HG03025 (cell line): Measurements from ENCODE around the gene GALNT2.

Source experiments
- ATAC-seq: cut with Tn5 transposase; IDR thresholded peaks from one replicate; pipeline ENCODE4 v1.9.1; 2021; ENCODE audit warnings: mild to moderate bottlenecking, moderate library complexity; ENCODE audit not compliant: unreplicated experiment, low FRiP score

The GALNT2 gene

DNA sequence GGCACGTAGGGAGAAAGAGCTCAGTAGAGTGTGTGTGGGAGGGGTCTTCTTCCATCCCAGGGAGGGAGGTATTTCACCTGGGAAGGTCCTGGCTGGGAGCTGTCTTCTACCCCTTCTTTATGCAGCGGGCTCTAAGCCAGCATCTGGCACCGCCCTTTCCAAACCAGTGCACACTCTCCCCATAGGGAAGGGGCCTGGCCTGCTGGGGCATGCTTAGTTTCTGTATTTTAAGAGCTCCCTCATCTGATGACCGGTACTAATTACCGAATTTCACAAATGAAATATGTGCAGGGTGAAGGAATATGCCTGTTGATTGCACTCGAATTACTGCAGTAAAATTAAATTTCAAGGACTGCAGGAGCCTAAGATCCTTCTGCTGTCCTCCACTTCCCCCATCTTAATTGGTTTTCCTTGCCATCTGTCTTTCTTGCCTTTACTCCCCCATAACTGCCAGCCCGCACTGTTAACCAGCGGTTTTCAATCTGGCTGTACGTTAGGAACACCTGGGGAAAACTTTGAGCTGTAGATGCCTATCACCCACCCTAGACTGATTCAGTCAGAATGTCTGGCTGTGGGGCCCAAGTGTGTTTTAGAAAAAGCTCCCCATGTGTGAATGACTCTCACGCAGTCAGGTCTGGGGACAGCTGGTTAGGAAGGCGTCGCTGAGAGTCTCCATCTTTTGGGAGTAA lies 20.1 kb downstream of the GALNT2 start:
- no peak for ATAC-seq

DNA sequence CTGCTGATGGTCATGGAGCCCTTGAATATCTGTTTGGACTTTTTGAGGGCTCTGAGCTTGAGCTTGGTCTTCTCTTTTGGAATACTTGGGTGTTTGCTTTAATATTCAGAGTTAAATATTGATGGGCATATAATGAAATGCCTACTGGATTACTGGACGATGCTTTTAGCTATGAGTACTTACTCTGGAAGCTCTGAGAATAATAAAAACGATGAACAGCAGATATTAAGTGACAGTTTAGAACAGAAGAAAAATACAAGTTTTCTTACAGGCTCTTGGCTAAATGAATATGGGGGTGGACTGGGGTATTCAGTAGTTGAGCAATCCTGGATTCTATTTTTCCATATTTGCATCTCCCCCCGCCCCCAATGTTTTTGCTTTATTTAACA lies 20.7 kb downstream of the GALNT2 start:
- ATAC-seq, result no peak

DNA sequence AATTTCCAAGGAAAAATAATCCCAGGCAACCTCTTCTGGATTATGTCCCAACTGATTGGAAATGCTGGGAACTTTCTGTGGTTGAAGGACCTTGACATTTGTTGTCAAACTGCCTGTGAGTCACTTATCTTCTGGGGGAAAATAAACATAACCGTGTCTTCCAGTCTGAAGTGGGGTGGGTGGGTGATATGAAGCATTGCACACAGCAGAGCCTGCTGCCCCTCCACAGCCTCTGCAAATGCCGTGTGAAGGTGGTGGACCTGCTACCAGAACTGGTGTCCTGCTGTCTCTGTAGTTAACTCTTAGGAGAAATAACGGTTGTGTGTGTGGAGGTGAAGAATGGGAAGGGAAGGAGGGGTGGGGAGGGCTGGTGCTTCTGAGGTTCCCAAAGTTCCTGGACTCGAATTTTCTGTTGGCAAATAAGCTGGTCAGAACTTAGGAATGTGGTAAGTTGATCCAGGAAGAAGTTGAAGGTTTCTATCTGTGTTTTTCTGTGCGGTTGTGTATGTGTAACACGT lies 23.2 kb downstream of the GALNT2 start:
- ATAC-seq, result no peak

DNA sequence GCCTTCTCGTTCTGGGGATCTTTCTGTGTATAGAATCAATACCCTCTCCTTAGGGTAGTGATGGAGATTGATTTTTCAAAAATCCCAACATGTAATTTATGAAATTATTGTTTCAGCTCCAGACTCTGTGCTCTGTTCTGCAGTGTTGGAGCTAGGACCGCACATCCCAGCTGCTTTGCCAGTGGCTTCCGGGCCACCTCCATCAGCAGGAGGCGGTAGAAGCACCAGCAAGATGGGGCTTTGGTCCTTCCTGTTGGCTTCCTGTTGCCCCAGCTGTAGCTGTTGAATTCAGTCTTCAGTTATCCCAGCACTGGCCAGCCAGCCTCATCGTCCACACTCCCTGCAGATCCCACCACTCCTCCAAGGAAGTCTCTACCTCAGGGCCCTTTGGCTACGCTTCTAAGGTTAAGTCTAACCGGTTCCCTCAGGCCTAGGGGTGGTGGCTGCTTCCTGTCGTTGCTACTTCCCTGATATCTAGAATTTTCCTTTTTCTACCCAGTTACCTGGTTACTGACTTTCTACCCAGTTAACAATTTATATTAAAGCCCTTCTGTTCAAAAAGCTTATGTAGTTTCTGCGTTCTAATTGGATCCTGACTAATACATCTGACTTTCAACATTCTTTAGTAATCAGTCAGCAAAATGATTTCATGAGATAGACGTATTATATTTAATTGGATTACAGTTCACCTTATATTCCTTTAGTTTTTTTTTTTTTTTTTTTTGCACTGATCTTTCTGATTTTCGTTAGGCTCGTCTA lies 24.6 kb downstream of the GALNT2 start:
- ATAC-seq, result no peak

DNA sequence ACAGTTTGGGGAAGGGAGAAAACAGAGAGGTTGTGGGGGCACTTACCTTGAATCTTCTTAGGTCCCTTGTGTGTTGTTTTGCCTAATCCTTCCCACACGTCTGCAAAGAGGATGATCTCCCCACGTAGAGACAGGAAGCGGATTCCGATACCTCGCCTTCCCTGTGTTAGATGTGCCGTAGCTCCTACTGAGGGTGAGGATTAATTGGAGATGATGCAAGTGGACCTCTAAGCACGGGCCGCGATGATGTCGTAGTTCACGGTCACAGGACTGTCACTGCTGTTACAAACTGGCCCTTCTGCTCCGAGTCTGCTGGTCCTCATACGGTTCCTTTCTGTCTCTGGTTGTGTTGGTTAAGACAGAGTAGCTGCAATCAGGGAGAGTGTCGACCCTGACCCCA lies 27.7 kb downstream of the GALNT2 start:
- ATAC-seq, result no peak

DNA sequence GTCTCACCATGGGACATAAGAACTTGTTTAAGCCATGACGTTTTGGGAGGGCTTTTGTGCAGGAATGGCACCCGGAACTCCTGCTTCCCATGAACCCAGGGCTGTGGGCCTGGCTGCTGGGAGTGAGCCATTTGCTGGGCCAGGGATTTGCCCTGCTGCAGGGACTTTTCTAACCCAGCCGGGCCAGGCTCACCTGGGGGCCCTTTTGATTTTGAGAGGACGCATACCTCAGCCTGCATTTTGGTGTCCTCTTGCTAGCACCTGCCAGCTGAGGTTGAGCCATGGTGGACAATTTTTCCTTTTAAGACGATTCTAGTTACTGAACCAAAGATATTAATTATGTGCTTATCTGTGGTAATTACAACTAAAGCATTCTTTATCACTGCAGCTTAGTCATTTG lies 28.9 kb downstream of the GALNT2 start:
- no peak for ATAC-seq

DNA sequence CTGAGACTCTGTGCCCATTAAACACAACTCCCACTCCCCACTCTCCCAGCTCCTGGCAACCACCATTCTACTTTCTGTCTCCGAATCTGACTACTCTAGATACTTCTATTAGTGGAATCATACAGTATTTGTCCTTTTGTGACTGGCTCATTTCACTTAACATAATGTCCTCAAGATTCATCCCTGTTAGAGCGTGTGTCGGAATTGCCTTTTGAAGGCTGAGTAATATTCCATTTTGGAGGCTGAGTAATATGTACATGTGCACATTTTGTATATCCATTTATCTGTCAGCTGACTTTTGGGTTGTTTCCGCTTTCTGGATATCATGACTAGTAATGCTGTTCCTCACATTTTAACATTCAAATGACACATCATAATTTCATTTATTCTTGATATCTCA lies 30.3 kb downstream of the GALNT2 start:
- ATAC-seq, result no peak

DNA sequence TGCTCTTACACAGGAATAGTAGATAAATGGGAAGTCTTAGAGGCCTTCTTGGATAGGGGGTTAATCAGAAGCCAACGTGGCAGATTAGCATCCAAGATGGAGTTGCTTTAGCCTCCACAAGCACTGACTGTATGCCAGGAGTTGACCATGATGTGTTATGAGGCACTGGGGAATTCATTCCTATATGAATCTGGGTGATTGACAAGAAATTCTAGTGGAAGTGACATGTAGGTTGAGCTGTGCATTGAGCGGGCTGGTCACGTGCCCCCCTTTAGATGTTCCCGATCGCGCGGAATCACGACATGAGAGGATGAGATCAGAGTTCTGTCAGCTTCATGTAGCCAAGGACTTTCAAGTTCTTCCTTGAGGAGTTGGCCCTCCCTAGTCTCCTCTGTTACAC lies 31.7 kb downstream of the GALNT2 start:
- ATAC-seq, result no peak

DNA sequence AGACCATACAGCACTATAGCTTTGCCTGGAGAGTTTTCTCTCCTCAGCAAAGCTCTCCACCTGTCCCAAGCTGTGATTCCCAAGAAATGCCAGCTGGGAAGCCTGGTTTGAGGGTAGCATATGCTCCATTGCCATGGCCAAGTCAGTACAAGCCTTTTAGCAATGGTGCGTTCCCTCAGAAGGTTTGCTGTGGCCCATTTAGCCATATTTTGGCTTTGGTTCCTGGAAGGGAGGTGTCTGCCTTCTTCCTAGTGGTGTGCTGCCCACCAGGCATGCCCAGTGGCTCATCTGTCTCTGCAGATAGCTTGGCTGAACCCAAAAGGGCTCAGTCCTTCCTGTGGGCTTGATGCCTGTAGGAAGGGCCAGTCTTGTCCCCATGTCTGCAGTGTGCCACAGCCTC lies 32.4 kb downstream of the GALNT2 start:
- no peak for ATAC-seq

DNA sequence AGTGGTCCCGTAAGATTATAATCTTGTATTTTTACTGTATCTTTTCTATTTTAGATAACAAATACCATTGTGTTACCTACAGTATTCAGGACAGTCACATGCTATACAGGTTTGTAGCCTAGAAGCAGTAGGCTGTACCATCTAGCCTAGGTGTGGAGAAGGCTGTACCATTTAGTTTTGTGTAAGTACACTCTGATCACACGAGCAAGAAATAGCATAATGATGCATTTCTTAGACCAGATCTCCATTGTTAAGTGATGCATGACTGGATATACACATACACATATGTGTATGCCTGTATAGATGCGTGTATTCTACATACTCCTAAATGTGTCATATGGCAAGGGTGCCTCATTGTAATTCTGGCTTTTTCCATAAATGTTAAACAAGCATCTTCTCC lies 33.9 kb downstream of the GALNT2 start:
- no peak for ATAC-seq

DNA sequence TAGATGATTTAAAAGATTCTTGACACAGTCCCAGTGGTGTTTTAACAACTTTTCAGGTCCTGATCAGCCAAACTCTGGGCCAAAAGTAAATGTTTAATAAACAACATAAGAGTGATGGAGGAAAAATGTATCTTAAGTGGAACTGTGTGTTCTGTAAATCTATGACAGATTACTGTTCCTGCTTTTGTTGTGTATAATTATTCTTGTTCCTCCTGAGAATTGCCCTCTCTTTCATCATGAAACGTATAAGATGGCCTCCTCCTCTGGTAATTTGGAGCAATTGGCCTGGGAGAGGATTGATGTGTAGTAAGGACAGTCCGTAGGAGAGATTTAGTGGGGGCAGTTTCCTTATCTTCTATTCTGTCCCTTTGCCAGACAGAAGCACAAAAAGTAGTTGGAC lies 34.5 kb downstream of the GALNT2 start:
- ATAC-seq, result no peak

DNA sequence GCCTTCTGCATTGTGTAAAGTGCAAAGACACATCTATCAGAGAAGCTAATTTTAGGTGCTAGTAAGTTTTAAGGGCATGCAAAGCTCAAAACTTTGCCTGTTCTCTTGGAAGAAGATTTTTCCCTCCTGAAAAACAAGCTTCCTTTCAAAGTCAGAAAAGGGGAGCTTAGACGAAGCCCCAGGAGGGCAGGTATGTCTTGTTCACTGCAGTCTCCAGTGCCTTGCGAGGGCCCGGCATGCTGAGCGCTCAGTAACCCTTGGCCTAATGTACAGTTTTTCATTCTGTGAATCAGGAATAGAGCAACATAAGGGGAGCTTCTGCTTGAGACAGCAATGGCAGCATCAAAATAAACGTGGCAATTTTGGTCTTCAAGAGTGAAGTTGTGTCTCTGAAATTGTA lies 35.0 kb downstream of the GALNT2 start:
- ATAC-seq, result no peak

DNA sequence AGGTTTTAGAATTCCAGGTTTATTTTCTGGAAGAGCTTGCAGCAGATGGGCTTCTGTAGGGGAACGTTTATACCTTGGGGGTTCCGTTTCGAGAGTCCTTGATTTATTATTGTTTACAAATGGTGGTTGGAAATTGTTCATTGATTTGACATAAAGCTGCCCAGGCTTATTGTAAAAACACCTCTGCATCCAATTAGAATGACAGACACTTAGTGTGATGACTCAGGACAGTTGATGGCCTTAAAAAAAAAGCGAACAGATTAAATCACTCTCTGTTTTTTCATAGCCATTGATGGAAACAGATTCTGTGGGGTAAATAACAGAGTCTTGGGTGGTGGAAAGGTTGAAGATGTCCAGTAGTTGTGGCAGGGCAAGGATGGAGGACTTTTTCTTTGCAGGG lies 35.4 kb downstream of the GALNT2 start:
- ATAC-seq, result no peak

DNA sequence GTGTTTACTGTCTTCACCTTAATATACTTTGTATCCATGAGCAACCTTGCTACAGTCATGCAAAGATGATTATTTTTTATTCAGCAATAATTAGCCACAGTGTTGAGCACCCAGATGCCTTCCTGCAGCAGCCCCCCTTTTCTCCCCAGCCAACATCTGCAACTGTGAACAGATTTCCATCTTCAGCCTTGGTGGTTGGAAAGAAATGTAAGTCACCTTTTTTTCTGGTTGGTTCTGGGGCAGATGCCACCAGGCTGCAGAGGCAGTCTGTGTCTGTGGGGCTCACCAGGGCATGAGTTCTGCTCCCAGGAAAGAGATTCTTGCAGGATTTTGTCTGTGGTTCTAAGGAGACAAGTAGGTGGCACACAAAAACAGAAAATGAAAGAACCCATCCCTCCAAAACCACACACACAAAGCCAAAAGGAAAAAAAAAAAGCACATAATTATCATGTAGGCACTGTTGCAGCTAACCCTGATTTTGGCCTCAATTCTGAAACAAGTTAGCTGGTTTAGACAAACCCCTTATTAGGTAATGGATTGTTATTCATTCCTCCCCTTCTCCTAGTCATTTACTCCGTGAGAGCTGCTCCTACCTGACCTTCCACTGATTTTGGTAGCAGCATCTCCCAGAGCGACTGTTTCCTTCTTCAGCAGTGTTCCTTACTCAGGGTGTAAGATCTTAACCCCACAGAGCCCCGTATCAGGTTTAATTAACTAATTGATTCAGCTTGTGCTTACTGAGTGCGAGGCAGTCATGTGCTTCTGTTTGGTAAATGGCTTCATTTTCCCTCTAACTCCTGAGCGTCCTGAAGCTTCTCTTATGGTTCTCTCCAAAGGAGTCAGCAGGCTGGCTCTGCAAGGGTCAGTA lies 36.5 kb downstream of the GALNT2 start:
- no peak for ATAC-seq

DNA sequence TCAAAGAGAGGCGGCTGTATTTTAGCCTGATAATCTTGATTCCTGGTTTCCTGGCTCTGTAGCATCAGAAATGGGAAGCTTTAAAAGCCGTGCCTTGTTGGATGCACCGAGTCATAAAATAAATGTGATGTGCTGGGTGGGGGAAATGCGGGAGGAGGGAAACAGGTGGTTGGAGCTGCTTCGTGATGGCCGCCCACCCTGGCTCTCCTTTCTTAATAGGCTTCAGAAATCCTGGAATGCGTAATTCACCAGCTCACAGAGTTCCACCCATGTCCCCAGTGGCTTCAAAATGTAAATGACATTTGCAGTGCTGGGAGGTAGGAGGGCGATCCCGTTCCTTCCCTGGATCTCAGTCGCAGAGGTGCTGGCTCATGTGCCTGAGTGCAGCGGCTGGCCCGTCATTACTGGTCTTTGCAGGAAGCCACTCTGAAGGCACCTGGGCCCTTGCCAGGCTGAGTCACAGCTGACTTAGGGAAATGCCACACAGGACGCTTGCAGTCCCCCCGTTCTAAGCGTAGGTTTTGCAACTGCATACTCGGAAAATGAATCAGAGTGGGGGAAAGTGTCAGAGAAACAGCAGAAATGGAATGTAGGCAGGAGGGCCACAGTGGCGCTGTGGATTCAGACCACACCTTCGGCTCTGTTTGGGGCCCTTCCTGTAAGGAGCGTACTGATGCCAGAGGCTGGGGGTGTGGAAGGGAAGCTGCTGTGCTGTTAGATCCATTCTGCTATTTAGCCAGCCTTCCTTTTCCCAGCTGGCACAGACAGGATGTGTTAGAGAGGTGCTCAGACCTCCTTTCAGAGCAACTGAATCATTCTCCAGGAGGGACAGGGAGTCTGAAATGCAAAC lies 37.6 kb downstream of the GALNT2 start:
- no peak for ATAC-seq

DNA sequence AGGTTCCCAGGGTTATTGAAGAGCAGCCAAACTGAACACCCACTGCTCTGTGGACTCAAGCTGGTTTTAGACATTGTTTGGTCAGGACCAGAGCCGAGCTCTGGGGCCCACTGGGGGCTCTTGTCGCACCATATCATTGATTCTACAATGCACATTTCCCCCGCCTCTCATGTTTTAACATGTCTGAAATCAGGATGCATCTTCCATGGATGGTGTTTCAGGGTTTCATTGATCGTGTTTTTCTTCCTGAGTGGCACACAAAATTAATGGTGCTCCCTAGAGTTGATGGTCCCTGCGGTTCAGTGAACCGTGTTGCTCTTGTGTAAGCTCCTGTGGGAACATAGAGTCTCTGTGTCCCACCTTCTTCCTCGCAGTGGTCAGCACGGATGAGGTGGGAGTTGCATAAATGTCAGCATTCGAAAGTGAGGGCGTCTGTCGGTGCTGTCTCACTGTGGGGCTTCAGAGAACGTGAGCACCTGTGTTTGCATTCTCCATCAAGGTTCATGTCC lies 38.3 kb downstream of the GALNT2 start:
- ATAC-seq, result no peak

DNA sequence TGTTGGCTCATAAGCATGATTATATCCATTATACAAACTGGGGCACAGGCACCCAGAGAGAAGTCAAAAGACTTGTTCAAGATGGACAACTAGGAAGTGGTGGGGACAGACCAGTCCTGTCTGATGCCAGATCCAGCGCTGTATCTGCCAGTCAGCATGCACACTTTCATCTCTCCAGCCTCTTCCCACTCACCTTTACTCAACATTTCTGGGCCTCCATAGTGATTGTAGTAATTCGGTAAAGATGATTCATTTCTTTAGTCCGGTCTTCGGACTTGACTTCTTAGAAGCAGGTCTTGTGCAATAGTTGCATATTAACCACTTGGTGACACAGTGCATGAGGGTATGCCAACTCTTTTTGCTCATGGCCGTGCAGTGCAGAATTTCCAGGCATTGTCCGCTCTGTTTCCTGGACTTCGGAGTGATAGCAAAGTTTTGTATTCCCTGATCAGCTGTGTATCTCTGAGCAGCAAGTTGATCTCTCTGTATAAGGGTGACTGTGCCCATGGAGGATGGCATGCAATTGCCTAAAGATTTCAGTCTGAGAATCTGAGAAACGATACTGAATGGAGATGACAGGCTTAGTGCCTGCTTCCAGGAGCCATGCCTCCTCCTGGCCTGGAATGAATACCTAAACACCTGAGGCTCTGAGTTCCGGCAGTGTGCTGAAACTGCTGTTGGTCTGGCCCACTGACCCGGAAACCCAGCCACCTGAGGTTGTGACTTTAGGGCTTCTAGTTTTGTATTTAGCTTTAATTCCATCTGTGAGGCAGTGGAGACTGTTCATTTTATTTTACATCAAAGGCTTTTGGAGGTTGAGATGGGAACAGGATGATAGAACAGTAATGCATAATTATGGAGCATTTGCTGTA lies 39.0 kb downstream of the GALNT2 start:
- no peak for ATAC-seq

DNA sequence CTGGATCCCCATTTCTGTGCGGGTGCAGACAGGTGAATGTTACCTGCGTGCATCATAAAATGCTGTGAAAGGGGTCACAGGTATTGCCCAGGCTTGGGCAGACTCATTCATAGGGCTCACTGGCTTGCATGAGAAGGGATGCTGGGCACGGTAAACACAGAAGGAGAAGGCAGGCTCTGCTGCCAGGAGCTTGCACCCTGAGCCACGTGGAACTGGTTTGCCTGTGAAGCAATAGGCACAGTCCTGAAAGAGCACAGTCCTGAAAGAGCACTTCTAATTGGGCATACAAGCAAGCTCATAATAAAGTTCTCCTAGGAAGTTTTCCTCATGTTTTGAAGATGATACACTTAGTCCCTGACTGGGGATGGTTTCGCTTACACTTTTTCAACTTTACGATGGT lies 40.9 kb downstream of the GALNT2 start:
- ATAC-seq, result no peak

DNA sequence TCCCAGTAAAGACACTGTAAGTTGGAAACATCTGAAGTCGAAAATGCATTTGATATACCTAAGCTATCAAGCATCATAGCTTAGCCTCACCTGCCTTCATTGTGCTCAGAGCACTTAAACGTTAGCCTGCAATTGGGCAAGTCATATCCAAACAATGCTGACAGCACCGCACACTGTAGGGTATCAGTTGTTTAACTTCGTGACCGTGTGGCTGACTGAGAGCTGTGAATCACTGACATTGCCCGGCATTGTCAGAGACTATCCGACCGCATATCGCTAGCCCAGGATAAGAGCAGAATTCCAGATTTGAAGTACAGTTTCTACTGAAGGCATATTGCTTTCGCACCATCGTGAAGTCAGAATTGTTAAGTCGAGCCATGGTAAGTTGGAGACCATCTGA lies 41.5 kb downstream of the GALNT2 start:
- ATAC-seq, result no peak
